Cardiac fibroblast (primary cell): Measurements from ENCODE around the gene P2RX7.

Experiments
- DNase-seq, 2 donors: peaks; one replicate each; pipeline versions ENCODE4 v3.0.0 to v3.0.0-alpha.2; 2010; ENCODE audit warnings: low read depth in 2 of 2
- H3K4me3 ChIP-seq, 2 donors: replicated peaks in 1 of 2; 1 replicate in 1 of 2; 2 replicates in 1 of 2; pipeline ENCODE4 v1.5.1; 2011; ENCODE audit warnings: low read depth in 2 of 2, low read length in 2 of 2, mild to moderate bottlenecking in 2 of 2, moderate library complexity in 1 of 2
- CTCF ChIP-seq: IDR thresholded peaks from one replicate; pipeline ENCODE4 v1.5.1; 2011; ENCODE audit warnings: low read depth, mild to moderate bottlenecking, low read length, inconsistent platforms

The P2RX7 gene

GRCh38 chr12:121132601-121133481 lies at the start of gene P2RX7:
Gene P2RX7, plus strand, starts transcription at chr12:121132876. Its CDS starts 95 bp downstream, at chr12:121132971.
- DNase-seq: peak; percentile 38 to 66
- peak within 1 kb of the TSS; percentile 24 to 45 for H3K4me3 ChIP-seq
- peak; percentile 12 for TF ChIP-seq CTCF

- H3K4me3 ChIP-seq: no peak overlapping the region
- no peak for DNase-seq
- TF ChIP-seq CTCF: no peak
Measured at GRCh38 chr12:121084229-121084628, 48.4 kb upstream of the P2RX7 start.

- TF ChIP-seq CTCF: no peak
- DNase-seq: no peak
- no peak overlapping the region for H3K4me3 ChIP-seq
Measured at GRCh38 chr12:121085069-121085468, 47.6 kb upstream of the P2RX7 start.

- no peak for DNase-seq
Measured at GRCh38 chr12:121085506-121086353, 46.9 kb upstream of the P2RX7 start.

GRCh38 chr12:121086781-121087295 lies 45.8 kb upstream of the P2RX7 start:
- no peak overlapping the region for H3K4me3 ChIP-seq
- no peak for DNase-seq
- TF ChIP-seq CTCF: no peak

More at GRCh38 chr12:121085506-121086353, 46.9 kb upstream of the P2RX7 start:
- no peak overlapping the region for H3K4me3 ChIP-seq
- no peak for TF ChIP-seq CTCF

- H3K4me3 ChIP-seq: no peak overlapping the region
- no peak for TF ChIP-seq CTCF
- no peak for DNase-seq
Measured at GRCh38 chr12:121087467-121088194, 45.0 kb upstream of the P2RX7 start.
